Measurements from ENCODE around the gene MATR3.

Gene MATR3

DNA sequence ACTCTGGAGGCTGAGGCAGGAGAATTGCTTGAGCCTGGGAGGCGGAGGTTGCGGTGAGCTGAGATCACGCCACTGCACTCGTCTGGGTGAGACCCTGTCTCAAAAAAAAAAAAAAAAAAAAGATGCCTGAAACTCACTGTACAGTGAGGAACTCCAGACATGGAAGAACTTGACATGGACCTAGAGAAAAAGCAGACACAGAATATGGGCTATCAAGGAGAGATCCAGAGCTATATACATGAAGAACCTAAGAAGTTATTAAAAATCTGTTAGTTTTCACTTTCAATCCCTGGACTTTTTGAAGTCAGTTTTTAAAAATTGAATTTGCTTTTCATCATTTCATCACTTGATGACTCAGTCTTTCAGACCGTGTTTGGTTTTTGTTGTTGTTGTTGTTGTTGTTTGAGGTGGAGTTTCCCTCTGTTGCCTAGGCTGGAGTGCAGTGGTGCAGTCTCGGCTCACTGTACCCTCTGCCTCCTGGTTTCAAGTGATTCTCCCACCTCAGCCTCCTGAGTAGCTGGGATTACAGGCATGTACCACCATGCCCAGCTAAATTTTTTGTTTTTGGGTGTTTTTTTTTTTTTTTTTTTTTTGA lies 68.4 kb downstream of the MATR3 start:
- no peak for DNase-seq

DNA sequence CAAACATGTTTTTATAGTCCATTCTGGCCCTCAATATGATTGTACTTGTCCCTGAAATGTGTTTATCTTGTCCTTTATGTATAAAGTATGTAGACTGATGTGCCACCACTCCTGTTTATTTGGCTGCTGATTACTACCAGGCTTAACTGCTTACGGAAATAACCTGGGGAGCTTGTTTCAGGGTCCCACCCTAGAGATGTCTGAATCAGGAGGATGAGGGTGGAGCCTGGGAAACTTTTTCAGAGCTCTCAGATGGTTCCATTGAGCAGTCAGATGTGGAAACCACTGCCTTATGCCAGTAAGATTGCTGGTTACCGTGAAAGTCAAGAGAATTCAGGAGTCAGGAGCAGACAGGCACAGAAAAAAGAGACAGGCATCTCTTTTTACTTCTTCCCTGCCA lies 70.4 kb downstream of the MATR3 start:
- no peak for DNase-seq

DNA sequence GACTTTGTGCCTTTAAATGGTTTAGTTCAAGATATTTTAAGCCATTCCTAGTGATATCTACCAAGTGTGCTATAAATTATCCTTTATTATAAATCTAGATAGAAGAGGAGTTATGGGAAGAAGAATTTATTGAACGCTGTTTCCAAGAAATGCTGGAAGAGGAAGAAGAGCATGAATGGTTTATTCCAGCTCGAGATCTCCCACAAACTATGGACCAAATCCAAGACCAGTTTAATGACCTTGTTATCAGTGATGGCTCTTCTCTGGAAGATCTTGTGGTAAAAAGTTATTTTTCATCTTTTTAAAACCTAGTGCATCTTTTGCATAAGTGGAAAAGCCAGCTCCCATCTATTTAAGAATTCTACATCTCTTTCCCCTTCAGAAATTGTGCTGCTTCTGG lies 70.9 kb downstream of the MATR3 start:
- no peak for DNase-seq

DNA sequence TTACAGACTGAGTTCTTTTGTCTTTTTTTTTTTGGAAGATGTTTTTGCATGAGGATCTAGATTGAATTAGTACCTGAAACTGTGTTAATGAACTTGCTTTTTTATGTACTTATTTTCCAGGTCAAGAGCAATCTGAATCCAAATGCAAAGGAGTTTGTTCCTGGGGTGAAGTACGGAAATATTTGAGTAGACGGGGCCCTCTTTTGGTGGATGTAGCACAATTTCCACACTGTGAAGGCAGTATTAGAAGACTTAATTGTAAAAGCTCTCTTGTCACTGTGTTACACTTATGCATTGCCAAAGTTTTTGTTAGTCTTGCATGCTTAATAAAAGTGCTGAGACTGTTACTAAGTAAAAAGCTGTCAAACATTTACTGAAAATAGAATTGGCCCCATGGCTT lies 75.1 kb downstream of the MATR3 start:
- DNase-seq = no peak

DNA sequence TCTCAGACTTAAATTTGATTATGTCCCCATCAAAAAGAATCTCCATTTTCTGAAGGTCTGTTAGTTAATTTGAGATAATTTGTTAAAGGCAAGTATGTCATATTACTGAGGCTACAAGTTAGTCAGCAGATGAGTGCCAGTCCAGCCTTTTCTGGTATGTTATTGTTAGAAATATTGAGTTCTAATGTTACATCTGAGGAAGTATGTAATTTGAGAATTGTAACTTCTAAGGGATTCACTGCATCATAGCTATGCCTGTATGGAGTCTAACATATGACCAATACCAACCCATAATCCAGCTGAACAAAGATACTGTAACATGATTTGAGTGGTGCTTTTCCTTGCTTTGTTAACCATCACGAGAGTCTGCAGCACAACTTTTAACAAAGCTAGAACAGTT lies 75.6 kb downstream of the MATR3 start:
- DNase-seq = no peak

DNA sequence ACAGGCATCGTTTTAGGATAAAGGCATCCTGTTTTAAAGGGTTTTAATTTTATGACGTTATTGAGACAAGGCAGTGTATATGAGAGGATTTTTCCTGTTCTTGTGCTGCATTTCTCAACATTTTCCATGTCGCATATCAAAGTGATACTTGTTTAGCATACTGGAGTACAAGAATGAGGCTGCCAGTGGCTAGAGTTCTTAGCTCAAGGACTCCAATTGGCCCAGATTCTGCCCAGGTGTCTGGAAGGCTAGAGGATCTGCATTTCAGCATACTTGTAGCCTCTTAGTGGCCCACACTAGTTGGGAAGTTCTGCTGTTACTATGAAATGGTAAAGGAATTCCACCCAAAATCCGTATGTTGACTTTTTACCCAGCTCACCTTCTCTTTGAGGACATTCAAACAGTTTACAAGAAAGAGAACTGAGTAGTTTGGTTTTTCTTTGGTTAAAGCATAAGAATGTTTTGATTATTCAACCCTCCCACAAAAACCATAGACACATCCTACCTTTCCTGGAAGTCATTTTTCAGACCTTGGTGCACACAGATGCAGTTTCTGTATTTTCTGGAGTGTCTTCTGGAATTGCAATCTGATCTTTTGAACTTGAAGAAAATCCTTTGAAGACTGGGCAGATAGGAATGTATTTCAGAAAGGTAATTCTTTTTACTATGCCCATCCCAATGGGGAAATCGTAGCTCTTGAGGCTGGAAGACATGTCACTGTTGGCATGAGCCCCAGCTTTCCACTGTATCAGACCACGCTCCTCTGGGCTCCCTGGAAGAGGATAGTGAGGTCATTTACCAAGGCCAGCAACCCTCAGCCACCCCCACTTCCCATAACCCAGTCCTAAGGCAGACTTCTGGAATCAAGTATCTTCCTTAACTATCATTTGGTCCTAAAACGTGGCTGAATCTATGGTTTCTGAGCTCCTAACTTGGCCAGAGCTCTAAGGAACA lies 78.2 kb downstream of the MATR3 start:
- no peak for DNase-seq

DNA sequence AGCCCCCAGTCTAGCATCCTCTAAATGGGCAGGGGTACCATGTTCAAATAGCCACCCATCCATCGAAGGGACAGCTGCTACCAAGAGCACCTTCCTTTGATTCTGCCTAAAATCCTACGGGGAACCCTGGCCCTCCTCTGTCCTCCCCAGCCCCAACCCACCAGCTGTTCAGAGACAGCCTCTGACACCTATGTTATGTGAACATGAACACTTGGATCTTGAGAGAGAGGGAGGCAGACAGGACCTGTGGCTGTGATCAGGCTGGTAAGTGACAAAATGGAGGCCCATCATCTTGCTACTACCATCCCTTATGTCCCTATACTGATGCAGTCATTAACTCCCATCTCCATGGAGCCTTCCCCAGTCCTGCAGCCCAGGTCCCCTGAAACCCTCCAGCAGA lies 81.4 kb downstream of the MATR3 start:
- DNase-seq = no peak

DNA sequence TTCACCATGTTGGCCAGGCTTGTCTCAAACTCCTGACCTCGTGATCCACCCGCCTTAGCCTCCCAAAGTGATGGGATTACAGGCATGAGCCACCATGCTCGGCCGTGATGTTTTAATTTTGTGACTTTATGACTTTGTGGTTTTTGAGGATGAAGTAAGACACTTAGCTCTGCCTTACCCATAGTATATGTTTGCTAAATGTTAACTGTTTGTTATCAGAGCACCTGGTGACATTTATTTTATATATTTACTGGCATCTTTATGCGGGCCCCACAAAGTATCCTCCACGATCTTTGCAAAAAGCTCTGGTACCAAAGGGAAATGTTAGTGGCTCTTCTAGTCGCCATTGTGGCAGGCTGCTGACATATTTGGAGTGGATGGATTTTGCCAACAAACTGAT lies 82.8 kb downstream of the MATR3 start:
- no peak for DNase-seq

DNA sequence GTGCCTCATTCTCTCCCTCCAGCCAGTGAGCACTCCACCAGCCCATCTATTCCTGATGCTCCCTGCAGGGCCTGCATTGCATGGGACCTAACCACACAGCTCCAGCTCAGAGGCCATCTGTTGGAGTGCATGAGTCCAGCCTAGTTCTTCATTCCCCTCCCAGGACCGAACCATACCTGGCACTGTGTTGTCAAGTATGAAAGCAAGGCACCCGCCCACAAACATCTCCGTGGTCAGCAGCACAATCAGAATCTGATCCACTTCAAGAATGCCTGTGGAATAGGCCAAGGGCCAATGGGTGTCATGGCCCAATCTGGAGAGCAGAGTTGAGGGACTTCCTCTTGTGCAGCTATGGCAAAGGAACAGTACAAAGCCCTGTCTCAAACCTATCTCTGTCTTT lies 83.7 kb downstream of the MATR3 start:
- DNase-seq = no peak

DNA sequence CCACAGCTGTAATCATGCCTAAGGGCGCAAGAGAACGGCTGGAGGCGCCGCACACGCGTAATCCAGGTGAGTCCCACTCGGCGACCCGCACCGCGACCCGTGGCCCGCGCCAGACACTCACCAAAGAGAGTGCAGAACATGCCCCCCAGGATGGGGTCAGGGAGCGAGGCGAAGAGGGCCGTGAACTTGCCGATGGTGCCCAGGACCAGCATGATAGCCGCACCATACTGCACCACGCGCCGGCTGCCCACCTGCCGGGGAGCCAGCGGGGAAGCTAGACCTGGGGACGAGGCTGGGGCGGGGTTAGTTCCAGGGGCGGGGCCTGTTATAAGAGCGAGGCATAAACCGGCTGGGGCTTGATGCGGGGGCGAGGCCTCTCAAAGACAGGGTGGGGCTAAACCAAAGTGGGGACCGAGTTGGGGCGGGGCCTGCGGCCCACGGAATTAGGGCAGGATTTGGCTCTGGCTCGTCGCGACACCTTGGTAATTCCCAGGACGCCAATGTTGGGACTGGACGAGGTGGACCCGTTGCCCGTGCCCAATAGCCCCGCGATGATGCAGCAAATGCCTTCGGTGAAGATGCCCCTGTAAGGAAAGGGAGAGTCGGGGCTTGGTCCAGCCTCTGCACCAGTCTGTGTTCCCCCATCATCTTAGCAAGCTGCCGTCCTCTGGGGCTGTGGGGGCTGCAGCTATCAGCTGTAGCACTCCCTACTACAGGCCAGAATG lies 84.7 kb downstream of the MATR3 start:
- no peak for DNase-seq

DNA sequence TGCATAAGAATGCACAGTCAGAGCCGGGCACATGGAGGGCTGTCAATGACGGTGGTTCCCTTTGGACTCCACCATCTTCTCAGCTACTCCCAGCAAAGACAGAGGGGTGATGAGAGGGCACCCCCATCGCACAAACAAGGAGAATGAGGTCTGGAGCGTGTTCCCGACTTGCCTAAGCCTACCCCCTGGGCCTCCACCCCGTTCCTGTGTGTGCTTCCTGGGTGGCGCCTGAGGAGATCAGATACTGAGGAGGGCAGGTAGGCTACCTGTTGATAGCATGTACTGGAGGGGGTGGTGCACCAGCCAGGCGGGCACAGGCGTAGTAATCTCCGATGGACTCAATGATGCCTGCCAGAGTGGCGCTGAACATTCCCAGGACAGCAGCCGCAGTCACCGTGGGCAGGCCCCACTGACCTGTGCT lies 85.4 kb downstream of the MATR3 start:
- DNase-seq = no peak

DNA sequence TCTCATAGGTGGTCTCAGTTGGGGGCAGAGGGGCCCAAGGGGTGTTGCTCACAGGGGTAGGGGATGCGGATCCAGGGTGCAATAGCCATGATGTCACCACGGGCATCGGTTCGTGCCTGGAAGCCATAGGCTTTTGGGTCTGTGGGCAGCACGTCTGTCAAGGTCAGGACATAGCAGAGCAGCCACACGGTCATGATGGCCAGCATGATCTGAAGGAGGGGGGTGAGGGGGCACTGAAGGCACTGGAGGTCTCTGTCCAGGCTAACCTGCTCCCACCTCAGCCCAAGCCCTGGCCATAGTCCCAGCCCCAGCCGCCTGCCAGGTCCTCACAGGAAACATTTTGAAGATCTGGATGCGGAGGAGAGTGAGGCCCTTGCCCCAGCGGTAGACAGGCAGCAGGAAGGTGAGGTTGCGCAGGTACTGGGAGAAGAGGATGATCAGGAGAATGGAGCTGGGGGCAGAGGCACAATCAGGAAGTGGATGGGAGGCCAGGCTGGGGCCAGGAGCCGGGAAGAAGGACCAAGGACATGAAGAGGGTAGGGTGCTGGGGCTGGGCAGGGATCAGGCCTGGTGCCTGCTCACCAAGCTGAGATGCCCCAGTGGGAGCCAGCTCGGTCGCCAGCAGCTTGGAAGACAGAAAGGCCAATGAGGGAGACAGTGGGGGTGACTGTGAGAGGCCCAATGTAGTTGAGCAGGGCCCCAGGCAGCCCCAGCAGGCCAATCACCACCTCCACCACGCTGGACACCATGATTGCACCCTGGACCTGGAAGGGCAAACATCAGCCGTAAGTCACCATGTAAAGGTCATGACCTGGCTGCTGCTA lies 86.3 kb downstream of the MATR3 start:
- DNase-seq = no peak
